CD4-positive, alpha-beta T cell (primary cell): ENCODE measurements around the gene SEMA5A. TPM values are rescaled to one million over a fixed set of nuclear protein-coding genes. Genes with fewer than 3 reads are reported as not detected.
A peak's percentile ranks its signal among the peaks of the same experiment; 100 is the strongest.

ENCODE experiments used
- ATAC-seq: fragments of 200-7000 bp; cut with Tn5 transposase; one replicate; pipeline ENCODE4 v1.10.0; 2022; ENCODE audit warnings: mild to moderate bottlenecking; ENCODE audit not compliant: poor library complexity
- CTCF ChIA-PET: fragments of 350-600 bp; sonication (Branson Sonifier 250); formaldehyde crosslinking; loops from one replicate; lab custom pipeline; 2021; ENCODE audit warnings: antibody characterized with exemption, inconsistent platforms; lab: Charles Lee
- POLR2A ChIA-PET: fragments of 350-600 bp; sonication (Branson Sonifier 250); formaldehyde crosslinking; loops from one replicate; lab custom pipeline; 2021; ENCODE audit warnings: antibody characterized with exemption, inconsistent platforms; lab: Charles Lee
- DNase-seq, 14 experiments: peaks; one replicate each; pipeline ENCODE4 v3.0.0-alpha.2; 2013 to 2020; ENCODE audit warnings: mixed read lengths in 2 of 14
- H3K27ac ChIP-seq, 2 donors: one replicate each; pipeline versions ENCODE4 v1.5.1 to v1.7.0; 2013; ENCODE audit warnings: low read length in 2 of 2, low read depth in 1 of 2, mild to moderate bottlenecking in 1 of 2
- H3K27me3 ChIP-seq, 2 experiments: 1 replicate in 1 of 2; 2 replicates in 1 of 2; pipeline versions ENCODE4 v1.6.1 to v1.7.0; 2013; ENCODE audit warnings: low read length in 2 of 2, control low read depth in 1 of 2, mild to moderate bottlenecking in 1 of 2, moderate library complexity in 1 of 2; ENCODE audit not compliant: insufficient read depth in 2 of 2, control insufficient read depth in 1 of 2
- H3K36me3 ChIP-seq: one replicate; pipeline ENCODE4 v1.6.1; 2013; ENCODE audit warnings: low read length, control low read depth; ENCODE audit not compliant: insufficient read depth
- H3K4me1 ChIP-seq: one replicate; pipeline ENCODE4 v1.6.1; 2013; ENCODE audit warnings: low read length, control low read depth; ENCODE audit not compliant: insufficient read depth
- H3K4me3 ChIP-seq: one replicate; pipeline ENCODE4 v1.5.1; 2013; ENCODE audit warnings: mild to moderate bottlenecking, low read length, moderate library complexity
- H3K9me3 ChIP-seq, 2 experiments: 1 replicate in 1 of 2; 2 replicates in 1 of 2; pipeline versions ENCODE4 v1.6.1 to v1.7.0; 2013; ENCODE audit warnings: low read length in 2 of 2, mild to moderate bottlenecking in 2 of 2, control low read depth in 1 of 2, moderate library complexity in 1 of 2; ENCODE audit not compliant: control insufficient read depth in 1 of 2, insufficient read depth in 1 of 2
- H3K27ac Mint-ChIP-seq: one replicate; pipeline ENCODE4 v1.8.0; 2020; ENCODE audit warnings: mixed read lengths
- H3K27me3 Mint-ChIP-seq: one replicate; pipeline ENCODE4 v1.8.0; 2021; ENCODE audit warnings: mixed read lengths
- H3K36me3 Mint-ChIP-seq: one replicate; pipeline ENCODE4 v1.8.0; 2021; ENCODE audit warnings: low read depth, mixed read lengths
- H3K4me1 Mint-ChIP-seq: one replicate; pipeline ENCODE4 v1.8.0; 2021; ENCODE audit warnings: low read depth, mixed read lengths
- H3K4me3 Mint-ChIP-seq: one replicate; pipeline ENCODE4 v1.8.0; 2020; ENCODE audit warnings: mild to moderate bottlenecking, mixed read lengths
- H3K9me3 Mint-ChIP-seq: one replicate; pipeline ENCODE4 v1.8.0; 2020; ENCODE audit warnings: mixed read lengths
- CTCF ChIP-seq: fragments of 200-600 bp; IDR thresholded peaks from one replicate; pipeline ENCODE4 v1.8.0; 2022; ENCODE audit warnings: antibody characterized with exemption, mild to moderate bottlenecking
- intact Hi-C, 2 experiments: fragments of 100-400 bp; cut with DNase I in 1 of 2; cut with micrococcal nuclease in 1 of 2; formaldehyde crosslinking; loops; one replicate each; pipeline versions ENCODE4 v1.15.1 to v1.9.0; 2023 to 2025; cut with DNase I, micrococcal nuclease
- total RNA-seq, 174 experiments: library from RNA in 2 of 174; stranded (reverse) in 2 of 174; gene quantifications; one replicate each; pipeline ENCODE4 v1.2.3 and lab custom pipeline; 2021 to 2026

The SEMA5A gene
- total RNA-seq, 2 experiments from 2014 or later, result 2.0 to 2.9 TPM

GRCh38 chr5:9209846-9210492, 335.9 kb downstream of the SEMA5A start:
- H3K27ac ChIP-seq, result no peak overlapping the region
- POLR2A ChIA-PET, result no interaction called here
- intact Hi-C loops, result no loop called here
- H3K36me3 ChIP-seq, result no peaks in the 10 kb centered on the region
- peaks cover 0 to 5% of the 10 kb centered on the region in 2 experiments for H3K9me3 ChIP-seq
- no peak for ATAC-seq
- H3K4me3 ChIP-seq, result no peak overlapping the region
- H3K27ac Mint-ChIP-seq, result no peak overlapping the region
- H3K27me3 ChIP-seq, result no peaks in the 10 kb centered on the region
- no peaks in the 10 kb centered on the region for H3K4me1 Mint-ChIP-seq
- no peak overlapping the region for H3K4me3 Mint-ChIP-seq
- TF ChIP-seq CTCF, result no peak
- H3K9me3 Mint-ChIP-seq, result no peaks in the 10 kb centered on the region
- no peaks in the 10 kb centered on the region for H3K36me3 Mint-ChIP-seq
- CTCF ChIA-PET, result no interaction called here
- H3K4me1 ChIP-seq, result no peaks in the 10 kb centered on the region
- no peak for DNase-seq
- no peaks in the 10 kb centered on the region for H3K27me3 Mint-ChIP-seq

- Histone ChIP-seq H3K9me3 (no peaks in the 10 kb centered on the region), H3K4me1 (no peaks in the 10 kb centered on the region), H3K27ac (no peak overlapping the region), H3K27me3 (no peaks in the 10 kb centered on the region), H3K36me3 (no peaks in the 10 kb centered on the region), H3K4me3 (no peak overlapping the region)
- Mint-ChIP-seq H3K36me3 (no peaks in the 10 kb centered on the region), H3K4me1 (no peaks in the 10 kb centered on the region), H3K9me3 (no peaks in the 10 kb centered on the region), H3K27ac (no peak overlapping the region), H3K4me3 (no peak overlapping the region), H3K27me3 (no peaks in the 10 kb centered on the region)
- intact Hi-C loops, result no loop called here
- ATAC-seq, result no peak
- ChIA-PET POLR2A (no interaction called here), CTCF (no interaction called here)
- TF ChIP-seq CTCF, result no peak
- DNase-seq, result peak in 2 of 14 experiments; percentile 7 to 13
Observed at GRCh38 chr5:9207817-9208418, 338.0 kb downstream of the SEMA5A start.

- H3K4me3 Mint-ChIP-seq, result no peak overlapping the region
- CTCF ChIA-PET, result no interaction called here
- Histone ChIP-seq H3K27me3 (no peaks in the 10 kb centered on the region), H3K36me3 (no peaks in the 10 kb centered on the region), H3K4me3 (no peak overlapping the region), H3K4me1 (no peaks in the 10 kb centered on the region), H3K27ac (no peak overlapping the region), H3K9me3 (peaks cover 0 to 5% of the 10 kb centered on the region in 2 experiments)
- TF ChIP-seq CTCF, result no peak
- no peaks in the 10 kb centered on the region for H3K4me1 Mint-ChIP-seq
- peaks cover 3% of the 10 kb centered on the region for H3K9me3 Mint-ChIP-seq
- ATAC-seq (no peak), DNase-seq (no peak)
- no peaks in the 10 kb centered on the region for H3K27me3 Mint-ChIP-seq
- POLR2A ChIA-PET, result no interaction called here
- intact Hi-C loops, result no loop called here
- H3K27ac Mint-ChIP-seq, result no peak overlapping the region
- H3K36me3 Mint-ChIP-seq, result no peaks in the 10 kb centered on the region
Observed at GRCh38 chr5:9202636-9203035, 343.2 kb downstream of the SEMA5A start.
